ENCODE data around the gene TRPV3. TPM values are rescaled to one million over a fixed set of nuclear protein-coding genes. Genes with fewer than 3 reads are reported as not detected.

Gene TRPV3
- total and polyA plus RNA-seq, 4 donors: 0.10 to 0.91 (median 0.33) TPM

GRCh38 chr17:3571043-3571900 is 13.7 kb upstream of the TRPV3 start:
- 96 to 97% methylated on average over 35 to 36 of the region's 36 CpGs for WGBS, 2 donors
- Histone ChIP-seq H3K4me3 (no peak overlapping the region), H3K36me3 (ENCODE audit: control insufficient read depth in 4 of 4, insufficient read depth in 4 of 4, low read length in 4 of 4) (peaks cover 3 to 19% (median 9%) of the 10 kb centered on the region in 4 donors), H3K27ac (ENCODE audit: low read depth in 1 of 2, low read length in 1 of 2) (no peak overlapping the region), H3K4me1 (ENCODE audit: control insufficient read depth in 5 of 5, insufficient read depth in 5 of 5, low read length in 5 of 5) (no peaks in the 10 kb centered on the region), H3K27me3 (ENCODE audit: control insufficient read depth in 3 of 3, insufficient read depth in 3 of 3, low read length in 2 of 3) (no peaks in the 10 kb centered on the region), H3K9ac (ENCODE audit: insufficient read depth in 1 of 2, low read length in 2 of 2) (no peak overlapping the region), H3K9me3 (ENCODE audit: control insufficient read depth in 4 of 4, insufficient read depth in 3 of 4, low read length in 3 of 4) (no peaks in the 10 kb centered on the region)
- DNase-seq: no peak
- ATAC-seq (ENCODE audit: insufficient read depth, low FRiP score): no peak
- TF ChIP-seq CTCF (IDR thresholded peaks at IDR 0.05; ENCODE audit: control extremely low read depth, extremely low read depth): no peak

DNA sequence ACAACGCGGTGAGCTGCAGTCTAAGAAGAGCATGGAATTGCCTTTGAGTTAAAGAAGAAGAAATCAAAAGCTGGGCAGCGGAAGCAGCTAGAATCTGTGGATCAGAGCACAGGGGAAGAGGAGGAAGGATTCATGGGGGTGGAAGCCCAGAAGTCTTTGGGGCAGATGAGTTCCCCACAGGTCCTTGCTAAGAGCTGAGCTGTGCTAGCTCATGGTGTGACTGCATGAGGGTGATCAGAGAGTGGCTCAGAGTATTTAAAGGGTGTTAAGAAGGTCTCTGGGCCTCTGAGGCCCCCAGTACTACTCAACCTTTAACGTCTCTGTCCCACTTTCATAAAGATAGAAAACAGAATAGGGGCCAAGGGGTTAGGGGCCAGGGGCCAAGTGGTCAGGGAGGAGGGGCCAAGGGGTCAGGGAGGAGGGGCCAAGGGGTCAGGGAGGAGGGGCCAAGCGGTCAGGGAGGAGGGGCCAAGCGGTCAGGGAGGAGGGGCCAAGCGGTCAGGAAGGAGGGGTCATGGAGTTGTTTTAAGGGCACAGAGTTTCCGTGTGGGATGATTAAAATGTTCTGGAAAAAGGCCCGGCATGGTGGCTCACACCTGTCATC is 12.0 kb upstream of the TRPV3 start:
- Histone ChIP-seq H3K4me1 (ENCODE audit: control insufficient read depth in 5 of 5, insufficient read depth in 5 of 5, low read length in 5 of 5) (no peaks in the 10 kb centered on the region), H3K4me3 (no peak overlapping the region), H3K27ac (ENCODE audit: low read depth in 1 of 2, low read length in 1 of 2) (no peak overlapping the region), H3K27me3 (ENCODE audit: control insufficient read depth in 3 of 3, insufficient read depth in 3 of 3, low read length in 2 of 3) (no peaks in the 10 kb centered on the region), H3K36me3 (ENCODE audit: control insufficient read depth in 4 of 4, insufficient read depth in 4 of 4, low read length in 4 of 4) (peaks cover 3 to 25% (median 13%) of the 10 kb centered on the region in 4 donors), H3K9ac (ENCODE audit: insufficient read depth in 1 of 2, low read length in 2 of 2) (no peak overlapping the region), H3K9me3 (ENCODE audit: control insufficient read depth in 4 of 4, insufficient read depth in 3 of 4, low read length in 3 of 4) (no peaks in the 10 kb centered on the region)
- DNase-seq (no peak), ATAC-seq (ENCODE audit: insufficient read depth, low FRiP score) (no peak)
- no peak for TF ChIP-seq CTCF (IDR thresholded peaks at IDR 0.05; ENCODE audit: control extremely low read depth, extremely low read depth)
- 95 to 96% methylated on average over 9 of the region's 9 CpGs for WGBS, 2 donors

DNA sequence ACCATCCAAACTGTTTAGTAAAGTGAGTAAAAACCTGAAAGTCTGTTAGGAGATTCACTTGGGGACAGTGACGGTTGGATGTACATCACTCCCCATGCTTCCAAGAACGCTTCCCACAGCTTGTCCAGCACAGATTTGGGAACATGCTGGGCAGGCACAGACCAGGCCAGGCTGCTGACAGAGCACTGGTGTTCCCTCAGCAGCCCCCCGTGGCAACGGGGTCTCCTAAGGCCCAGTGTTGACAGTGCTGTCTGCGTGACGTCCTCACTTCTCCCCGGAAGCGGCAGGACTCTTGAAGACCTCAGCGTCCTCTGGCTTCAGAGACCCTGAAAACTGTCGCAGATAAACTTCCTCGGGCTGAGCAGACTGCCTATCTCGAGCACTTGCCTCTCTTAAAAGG is 8.9 kb upstream of the TRPV3 start:
- 93 to 96% methylated on average over 12 of the region's 12 CpGs for WGBS, 2 donors
- H3K4me3 ChIP-seq: no peak overlapping the region
- no peak for TF ChIP-seq CTCF (IDR thresholded peaks at IDR 0.05; ENCODE audit: control extremely low read depth, extremely low read depth)
- H3K27me3 ChIP-seq (ENCODE audit: control insufficient read depth in 3 of 3, insufficient read depth in 3 of 3, low read length in 2 of 3): no peaks in the 10 kb centered on the region
- ATAC-seq (ENCODE audit: insufficient read depth, low FRiP score): no peak
- no peak overlapping the region for H3K9ac ChIP-seq (ENCODE audit: insufficient read depth in 1 of 2, low read length in 2 of 2)
- H3K9me3 ChIP-seq (ENCODE audit: control insufficient read depth in 4 of 4, insufficient read depth in 3 of 4, low read length in 3 of 4): no peaks in the 10 kb centered on the region
- H3K27ac ChIP-seq (ENCODE audit: low read depth in 1 of 2, low read length in 1 of 2): no peak overlapping the region
- H3K36me3 ChIP-seq (ENCODE audit: control insufficient read depth in 4 of 4, insufficient read depth in 4 of 4, low read length in 4 of 4): peaks cover 3 to 11% (median 6%) of the 10 kb centered on the region in 4 donors
- no peak for DNase-seq
- H3K4me1 ChIP-seq (ENCODE audit: control insufficient read depth in 5 of 5, insufficient read depth in 5 of 5, low read length in 5 of 5): peaks cover 0 to 6% (median 0%) of the 10 kb centered on the region in 5 donors
